Tracheal epithelial cell (primary cell): ENCODE results near the gene GOLGA7B. TPM values are rescaled to one million over a fixed set of nuclear protein-coding genes. Genes with fewer than 3 reads are reported as not detected.

Source experiments
- total RNA-seq: library from RNA; depleted of rRNA; stranded (reverse); fragments of >200 nt; gene quantifications from 2 replicates; pipeline ENCODE4 v1.2.1, GENCODE V29; 2014

Gene GOLGA7B
- 0.21 and 0.72 TPM in 2 replicates for total RNA-seq

DNA sequence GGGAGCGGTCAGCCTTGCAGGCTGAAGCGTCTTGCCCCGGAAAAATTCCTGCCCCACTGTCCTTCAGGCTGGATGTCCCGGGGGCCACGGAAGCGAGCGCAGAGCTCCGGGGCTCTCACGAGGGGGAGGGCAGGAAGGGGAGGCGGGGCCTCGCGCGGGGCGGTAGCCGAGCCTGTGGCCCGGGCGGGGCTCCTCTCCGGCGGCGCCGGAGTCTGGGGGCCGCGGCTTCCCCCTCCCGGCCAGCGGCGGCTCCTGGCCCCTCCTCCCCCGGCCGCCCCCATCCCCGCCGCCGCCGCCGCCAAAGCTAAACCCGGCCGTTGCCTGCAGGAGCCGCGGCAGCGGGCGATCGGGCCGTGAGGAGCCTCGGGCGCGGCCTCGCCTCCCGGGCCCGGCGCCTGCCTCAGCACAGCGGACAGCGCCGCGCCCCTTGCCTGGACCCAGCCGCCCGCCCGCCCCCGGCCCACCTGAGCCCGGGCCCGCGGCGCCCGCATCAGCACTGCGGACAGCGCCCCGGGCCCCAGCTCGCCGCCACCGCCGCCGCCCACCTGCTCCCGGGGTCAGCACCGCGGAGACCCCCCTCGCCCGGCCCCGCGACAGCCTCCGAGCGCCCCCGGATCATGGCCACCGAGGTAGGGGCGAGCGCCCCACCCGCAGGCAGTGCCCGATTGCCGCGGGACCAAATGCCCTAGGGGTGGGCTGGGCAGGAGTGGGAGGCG is at the start of gene GOLGA7B:
GOLGA7B (plus strand) TSS at position 157 of the 716 bp plus-strand sequence; CDS start at position 618, 461 bp downstream.

Other genes with a start within 250 kb of the GOLGA7B start
- 2.2 and 6.0 TPM in 2 replicates for gene MORN4, start 216.3 kb upstream of the GOLGA7B start, total RNA-seq
- 37.8 and 41.1 TPM in 2 replicates for gene PI4K2A, start 209.2 kb upstream of the GOLGA7B start, total RNA-seq
- gene AVPI1, start 162.6 kb upstream of the GOLGA7B start, total RNA-seq: 83.4 and 178 TPM in 2 replicates
- 8.4 and 12.6 TPM in 2 replicates for gene MARVELD1, start 136.1 kb upstream of the GOLGA7B start, total RNA-seq
- 19.6 and 26.7 TPM in 2 replicates for gene ZFYVE27, start 112.7 kb upstream of the GOLGA7B start, total RNA-seq
- gene SFRP5, start 77.8 kb upstream of the GOLGA7B start, total RNA-seq: not detected in 2 replicates
- gene CRTAC1, start 180.8 kb downstream of the GOLGA7B start, total RNA-seq: under 0.01 TPM in 1 of 2 replicates, not detected in the other